ENCODE measurements around the gene MAST4. TPM values are rescaled to one million over a fixed set of nuclear protein-coding genes. Genes with fewer than 3 reads are reported as not detected.
A peak's percentile ranks its signal among the peaks of the same experiment; 100 is the strongest.

MAST4 gene
- total RNA-seq, 4 donors from 2014 or later: 16.2 to 32.8 (median 25.0) TPM

- 16 to 27% methylated on average over 4 to 5 of the region's 6 CpGs for WGBS, 2 donors (ENCODE audit: low coverage in 1 of 2)
- no peak overlapping the region for H3K27ac ChIP-seq
Measured at GRCh38 chr5:66814146-66814991, 218.2 kb downstream of the MAST4 start.

GRCh38 chr5:66818304-66818934, 222.2 kb downstream of the MAST4 start:
- ATAC-seq: no peak
- H3K4me1 ChIP-seq: no peaks in the 10 kb centered on the region
- no peaks in the 10 kb centered on the region for H3K9me3 ChIP-seq
- H3K36me3 ChIP-seq: no peaks in the 10 kb centered on the region
- WGBS, 2 donors (ENCODE audit: low coverage in 1 of 2): 95 to 98% methylated on average over 5 of the region's 5 CpGs
- H3K27me3 ChIP-seq: no peaks in the 10 kb centered on the region
- TF ChIP-seq POLR2A (IDR thresholded peaks at IDR 0.05) (no peak), CTCF (IDR thresholded peaks at IDR 0.05) (no peak), EP300 (IDR thresholded peaks at IDR 0.05) (no peak), POLR2AphosphoS5 (IDR thresholded peaks at IDR 0.05) (no peak)
- H3K27ac ChIP-seq: no peak overlapping the region
- H3K4me3 ChIP-seq: no peak overlapping the region

More at GRCh38 chr5:66814146-66814991, 218.2 kb downstream of the MAST4 start:
- Histone ChIP-seq H3K36me3 (no peaks in the 10 kb centered on the region), H3K9me3 (no peaks in the 10 kb centered on the region), H3K4me3 (no peak overlapping the region), H3K27me3 (no peaks in the 10 kb centered on the region), H3K4me1 (no peaks in the 10 kb centered on the region)
- TF ChIP-seq EP300 (IDR thresholded peaks at IDR 0.05) (no peak), CTCF (IDR thresholded peaks at IDR 0.05) (peak; percentile 60 to 73 (median 67)), POLR2AphosphoS5 (IDR thresholded peaks at IDR 0.05) (no peak), POLR2A (IDR thresholded peaks at IDR 0.05) (no peak)
- ATAC-seq: no peak

- Histone ChIP-seq H3K27ac (no peak overlapping the region), H3K4me1 (no peaks in the 10 kb centered on the region), H3K36me3 (no peaks in the 10 kb centered on the region), H3K4me3 (no peak overlapping the region), H3K27me3 (no peaks in the 10 kb centered on the region), H3K9me3 (no peaks in the 10 kb centered on the region)
- WGBS, 2 donors (ENCODE audit: low coverage in 1 of 2): 100% methylated on average over 1 to 2 of the region's 4 CpGs
- no peak for ATAC-seq
- TF ChIP-seq CTCF (IDR thresholded peaks at IDR 0.05) (no peak), POLR2A (IDR thresholded peaks at IDR 0.05) (no peak), EP300 (IDR thresholded peaks at IDR 0.05) (no peak), POLR2AphosphoS5 (IDR thresholded peaks at IDR 0.05) (no peak)
Measured at GRCh38 chr5:66818935-66819328, 222.7 kb downstream of the MAST4 start.

GRCh38 chr5:66820630-66821207, 224.5 kb downstream of the MAST4 start:
- Histone ChIP-seq H3K9me3 (no peaks in the 10 kb centered on the region), H3K27ac (no peak overlapping the region), H3K4me3 (no peak overlapping the region), H3K4me1 (no peaks in the 10 kb centered on the region), H3K36me3 (no peaks in the 10 kb centered on the region), H3K27me3 (no peaks in the 10 kb centered on the region)
- no peak for ATAC-seq
- no peak for TF ChIP-seq EP300 (IDR thresholded peaks at IDR 0.05)
- TF ChIP-seq CTCF (IDR thresholded peaks at IDR 0.05): no peak
- TF ChIP-seq POLR2AphosphoS5 (IDR thresholded peaks at IDR 0.05): no peak
- TF ChIP-seq POLR2A (IDR thresholded peaks at IDR 0.05): no peak
- 80 to 85% methylated on average over 5 of the region's 5 CpGs for WGBS, 2 donors (ENCODE audit: low coverage in 1 of 2)

All from gastroesophageal sphincter (tissue), 4 donors.